Cardiac fibroblast (primary cell): ENCODE measurements around the gene UMOD.

Source experiments
- DNase-seq, 2 donors: peaks; one replicate each; pipeline versions ENCODE4 v3.0.0 to v3.0.0-alpha.2; 2010; ENCODE audit warnings: low read depth in 2 of 2
- H3K4me3 ChIP-seq, 2 donors: replicated peaks in 1 of 2; 1 replicate in 1 of 2; 2 replicates in 1 of 2; pipeline ENCODE4 v1.5.1; 2011; ENCODE audit warnings: low read depth in 2 of 2, low read length in 2 of 2, mild to moderate bottlenecking in 2 of 2, moderate library complexity in 1 of 2
- TF ChIP-seq, protein P1 (sequence below): IDR thresholded peaks from one replicate; pipeline ENCODE4 v1.5.1; 2011; ENCODE audit warnings: low read depth, mild to moderate bottlenecking, low read length, inconsistent platforms

UMOD gene

DNA sequence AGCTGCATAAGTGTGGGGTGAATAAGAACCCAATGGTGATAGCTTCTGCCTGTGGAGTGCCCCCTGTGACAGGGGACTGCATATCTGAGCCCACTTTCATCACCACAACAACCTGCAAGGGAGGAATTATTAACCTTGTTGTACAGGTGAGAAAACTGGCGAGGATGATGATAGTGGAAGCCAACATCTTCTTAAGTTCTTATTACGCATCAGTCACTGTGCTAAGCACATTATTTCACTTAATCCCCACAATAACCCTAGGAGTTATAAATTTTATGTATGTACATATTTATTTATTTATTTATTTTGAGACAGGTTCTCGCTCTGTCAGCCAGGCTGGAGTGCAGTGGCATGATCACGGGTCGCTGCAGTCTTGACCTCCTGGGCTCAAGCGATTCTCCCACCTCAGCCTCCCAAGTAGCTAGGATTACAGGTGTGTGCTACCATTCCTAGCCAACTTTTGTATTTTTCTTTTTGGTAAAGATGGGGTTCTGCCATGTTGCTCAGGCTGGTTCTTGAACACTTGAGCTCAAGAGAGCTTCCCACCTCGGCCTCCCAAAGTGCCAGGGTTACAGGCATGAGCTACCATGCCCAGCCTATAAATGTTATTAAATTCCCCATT, 44.4 kb upstream of the UMOD start:
- DNase-seq = no peak
- TF ChIP-seq, protein P1, sequence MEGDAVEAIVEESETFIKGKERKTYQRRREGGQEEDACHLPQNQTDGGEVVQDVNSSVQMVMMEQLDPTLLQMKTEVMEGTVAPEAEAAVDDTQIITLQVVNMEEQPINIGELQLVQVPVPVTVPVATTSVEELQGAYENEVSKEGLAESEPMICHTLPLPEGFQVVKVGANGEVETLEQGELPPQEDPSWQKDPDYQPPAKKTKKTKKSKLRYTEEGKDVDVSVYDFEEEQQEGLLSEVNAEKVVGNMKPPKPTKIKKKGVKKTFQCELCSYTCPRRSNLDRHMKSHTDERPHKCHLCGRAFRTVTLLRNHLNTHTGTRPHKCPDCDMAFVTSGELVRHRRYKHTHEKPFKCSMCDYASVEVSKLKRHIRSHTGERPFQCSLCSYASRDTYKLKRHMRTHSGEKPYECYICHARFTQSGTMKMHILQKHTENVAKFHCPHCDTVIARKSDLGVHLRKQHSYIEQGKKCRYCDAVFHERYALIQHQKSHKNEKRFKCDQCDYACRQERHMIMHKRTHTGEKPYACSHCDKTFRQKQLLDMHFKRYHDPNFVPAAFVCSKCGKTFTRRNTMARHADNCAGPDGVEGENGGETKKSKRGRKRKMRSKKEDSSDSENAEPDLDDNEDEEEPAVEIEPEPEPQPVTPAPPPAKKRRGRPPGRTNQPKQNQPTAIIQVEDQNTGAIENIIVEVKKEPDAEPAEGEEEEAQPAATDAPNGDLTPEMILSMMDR = no peak
- no peak overlapping the region for H3K4me3 ChIP-seq

DNA sequence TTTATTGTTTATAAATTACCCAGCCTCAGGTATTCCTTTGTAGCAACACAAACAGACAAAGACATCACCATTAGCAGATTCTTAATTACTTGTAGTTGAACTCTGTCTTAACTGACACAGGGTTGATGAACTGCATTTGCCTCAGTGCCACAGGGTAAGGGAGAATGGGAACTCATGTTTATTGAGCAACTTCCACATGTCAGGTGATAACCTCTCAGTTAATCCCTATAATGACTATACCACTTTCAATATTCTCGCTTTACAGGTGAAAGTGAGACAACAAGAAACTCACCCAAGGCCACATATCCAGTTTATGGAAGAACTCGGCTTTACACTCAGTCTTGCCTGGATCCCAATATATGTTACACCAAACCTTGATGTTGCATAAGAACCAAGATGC, 43.4 kb upstream of the UMOD start:
- TF ChIP-seq, protein P1 = no peak
- no peak for DNase-seq
- no peak overlapping the region for H3K4me3 ChIP-seq

DNA sequence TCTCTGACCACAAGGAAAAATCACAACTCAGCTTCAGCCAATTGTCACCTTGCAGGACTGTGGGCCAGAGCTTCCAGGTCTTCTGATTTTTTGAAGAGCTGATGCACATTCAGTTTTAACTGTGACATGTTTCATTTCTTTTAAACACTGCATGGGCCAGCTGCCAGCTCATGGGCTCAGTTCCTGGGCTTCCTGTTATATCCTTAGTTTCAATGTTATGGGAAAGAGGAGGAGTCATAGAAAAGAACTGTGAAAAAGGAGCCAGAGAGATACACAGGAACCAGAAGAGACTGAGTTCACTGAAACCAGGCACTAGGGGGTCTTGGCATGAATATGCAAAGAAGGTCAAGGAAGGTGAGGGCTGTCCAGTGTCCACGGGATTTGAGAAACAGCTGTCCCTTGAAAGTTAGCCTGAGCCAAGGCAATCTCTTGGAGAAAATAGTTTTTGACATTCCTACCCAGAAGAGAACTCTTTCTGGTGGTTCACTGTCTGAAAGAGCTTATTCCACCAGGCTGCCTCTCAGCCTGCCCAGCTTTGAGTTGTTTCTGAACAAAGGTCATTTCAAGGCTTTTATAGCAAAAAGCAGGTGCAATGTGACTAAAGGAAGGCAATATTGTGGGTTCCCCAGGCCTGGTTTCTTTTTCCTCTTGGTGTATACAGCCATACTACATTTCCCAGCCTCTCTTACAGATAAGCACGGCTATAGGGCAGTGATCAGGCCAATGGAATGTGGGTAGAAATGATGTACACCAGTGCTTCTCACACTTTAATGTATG, 41.5 kb upstream of the UMOD start:
- no peak overlapping the region for H3K4me3 ChIP-seq
- TF ChIP-seq, protein P1 = no peak
- peak in 1 of 2 donors; percentile 52 for DNase-seq

DNA sequence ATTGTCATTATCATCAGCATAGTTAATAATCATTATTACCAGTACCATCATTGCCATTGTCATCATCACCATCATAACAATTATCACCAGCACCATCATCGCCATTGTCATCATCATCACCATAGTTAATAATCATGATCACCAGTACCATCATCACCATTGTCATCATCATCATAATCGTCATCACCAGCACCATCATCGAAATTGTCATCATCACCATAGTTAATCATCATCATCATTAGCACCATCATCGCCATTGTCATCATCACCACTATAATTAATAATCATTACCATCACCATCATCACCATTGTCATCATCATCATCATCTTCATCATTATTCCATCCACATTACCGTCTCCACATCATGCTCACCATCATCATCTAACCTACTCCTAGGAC, 38.5 kb upstream of the UMOD start:
- no peak for DNase-seq
- H3K4me3 ChIP-seq = no peak overlapping the region
- TF ChIP-seq, protein P1 = no peak

DNA sequence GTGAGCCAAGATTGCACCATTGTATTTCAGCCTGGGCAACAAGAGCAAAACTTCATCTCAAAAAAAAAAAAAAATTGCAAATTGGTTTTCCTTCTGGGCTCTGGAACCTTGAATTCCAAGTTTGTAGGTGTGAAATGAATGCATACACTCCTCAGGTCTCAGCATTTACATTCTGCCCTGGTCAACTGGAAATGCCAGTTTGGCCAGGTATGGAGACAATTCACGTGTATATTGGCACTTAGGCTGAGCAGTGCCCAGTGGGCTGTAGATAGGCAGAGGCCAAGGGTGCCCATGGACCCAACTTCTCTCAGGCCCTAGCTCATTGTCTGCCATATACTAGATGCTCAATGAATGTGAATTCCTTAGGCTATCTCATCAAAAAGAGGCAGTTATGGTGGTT, 36.3 kb upstream of the UMOD start:
- TF ChIP-seq, protein P1 = no peak
- H3K4me3 ChIP-seq = no peak overlapping the region

DNA sequence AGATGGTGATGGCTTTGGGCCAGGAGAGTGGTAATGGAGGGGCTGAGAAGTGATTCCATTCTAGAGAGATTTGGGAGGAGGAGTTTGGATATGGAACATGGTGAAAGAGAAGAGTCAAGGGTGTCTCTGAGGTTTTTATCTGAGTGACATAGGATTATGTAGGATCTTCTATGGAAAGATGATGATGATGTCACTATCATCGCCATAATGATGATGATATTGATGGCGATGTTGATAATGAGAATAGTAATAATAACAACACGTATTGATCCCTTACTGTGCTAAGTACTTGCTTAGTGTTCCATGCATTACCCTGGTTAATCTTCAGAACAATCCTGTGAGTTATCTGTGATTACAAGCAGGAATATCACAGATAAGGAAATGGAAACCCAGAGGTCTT, 35.5 kb upstream of the UMOD start:
- TF ChIP-seq, protein P1 = no peak
- H3K4me3 ChIP-seq = no peak overlapping the region
- DNase-seq = no peak

More for the DNA sequence above, 36.3 kb upstream of the UMOD start:
- DNase-seq = no peak
